ENCODE measurements around the gene PLXNA4. TPM values are rescaled to one million over a fixed set of nuclear protein-coding genes. Genes with fewer than 3 reads are reported as not detected.

PLXNA4 gene
- total RNA-seq, 1 donor from 2014 or later: 0.13 TPM

DNA sequence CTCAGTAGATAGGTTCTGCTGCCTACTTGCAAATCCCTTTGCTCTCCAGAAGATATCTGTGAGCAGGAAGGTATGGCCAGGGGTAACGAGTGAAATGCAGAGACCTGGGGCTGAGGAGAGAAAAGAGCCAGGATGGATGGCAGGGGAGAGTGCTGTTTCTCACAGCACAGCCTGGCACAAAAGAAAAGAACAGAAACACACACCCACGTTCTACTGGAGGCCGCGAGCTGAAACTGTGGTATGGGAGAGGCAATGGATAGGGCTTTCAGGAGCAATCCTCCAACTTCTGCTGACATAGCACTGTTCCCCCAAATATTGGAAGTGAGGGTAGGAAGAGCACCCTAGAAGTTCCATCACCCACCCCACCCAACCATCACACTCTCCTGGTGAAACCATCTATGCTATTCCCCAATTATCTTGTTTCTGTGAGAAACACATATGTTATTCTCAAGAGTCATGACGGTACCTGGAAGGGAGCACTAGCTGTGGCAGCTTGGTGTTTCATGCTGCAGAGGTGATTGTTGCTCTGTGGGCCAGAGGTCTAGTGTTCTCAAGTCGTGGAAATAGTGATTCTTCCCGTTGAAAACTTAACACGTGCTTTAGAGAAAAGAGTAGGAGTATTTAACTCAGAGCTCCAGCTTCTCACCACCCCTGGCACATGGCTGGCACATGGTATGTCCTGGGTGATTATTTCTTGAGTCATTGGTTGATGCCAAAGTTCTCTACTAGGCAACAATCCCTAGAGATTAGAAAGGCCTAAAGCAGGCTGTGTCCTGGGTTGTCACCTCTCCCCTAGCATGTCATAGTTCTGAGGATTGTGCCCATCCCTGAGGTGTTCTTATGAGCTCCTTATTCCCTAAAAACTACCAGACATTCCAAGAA, 198.3 kb downstream of the PLXNA4 start:
- Mint-ChIP-seq H3K4me1 (ENCODE audit: low read depth) (no peaks in the 10 kb centered on the region), H3K4me3 (no peak overlapping the region), H3K27ac (no peak overlapping the region), H3K36me3 (ENCODE audit: low read depth) (no peaks in the 10 kb centered on the region), H3K27me3 (ENCODE audit: insufficient read depth) (peaks cover 40% of the 10 kb centered on the region), H3K9me3 (no peaks in the 10 kb centered on the region)
- intact Hi-C loops (cut with micrococcal nuclease): no loop called here
- DNase-seq (ENCODE audit: low spot score): no peak

DNA sequence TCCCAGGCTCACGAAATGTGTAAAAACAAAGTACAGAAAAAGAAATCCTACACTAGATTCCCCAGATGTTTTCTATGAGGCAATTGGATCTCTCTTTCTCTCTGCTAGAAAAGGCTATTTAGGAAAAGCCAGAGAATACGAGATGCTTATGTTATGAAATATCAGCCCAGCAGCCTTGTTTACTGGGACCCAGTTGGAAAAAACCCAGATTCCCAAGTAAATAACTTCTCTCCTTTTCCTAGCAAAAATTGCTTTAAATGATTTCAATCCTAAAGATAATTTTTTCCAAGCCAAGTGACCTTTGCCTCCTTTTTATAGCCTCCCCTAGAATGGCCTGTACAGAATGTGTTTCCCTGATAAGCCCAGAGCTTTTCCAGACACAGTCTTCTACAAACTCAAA, 199.3 kb downstream of the PLXNA4 start:
- no peaks in the 10 kb centered on the region for H3K36me3 Mint-ChIP-seq (ENCODE audit: low read depth)
- H3K27me3 Mint-ChIP-seq (ENCODE audit: insufficient read depth): peaks cover 35% of the 10 kb centered on the region
- no peak for DNase-seq (ENCODE audit: low spot score)
- H3K9me3 Mint-ChIP-seq: no peaks in the 10 kb centered on the region
- intact Hi-C loops (cut with micrococcal nuclease): no loop called here
- H3K4me3 Mint-ChIP-seq: no peak overlapping the region
- H3K4me1 Mint-ChIP-seq (ENCODE audit: low read depth): no peaks in the 10 kb centered on the region
- H3K27ac Mint-ChIP-seq: no peak overlapping the region

GRCh38 chr7:132376361-132377013, 199.8 kb downstream of the PLXNA4 start:
- Mint-ChIP-seq H3K36me3 (ENCODE audit: low read depth) (no peaks in the 10 kb centered on the region), H3K27ac (no peak overlapping the region), H3K9me3 (no peaks in the 10 kb centered on the region), H3K4me3 (no peak overlapping the region), H3K27me3 (ENCODE audit: insufficient read depth) (peaks cover 30% of the 10 kb centered on the region), H3K4me1 (ENCODE audit: low read depth) (no peaks in the 10 kb centered on the region)
- DNase-seq (ENCODE audit: low spot score): no peak
- intact Hi-C loops (cut with micrococcal nuclease): no loop called here

DNA sequence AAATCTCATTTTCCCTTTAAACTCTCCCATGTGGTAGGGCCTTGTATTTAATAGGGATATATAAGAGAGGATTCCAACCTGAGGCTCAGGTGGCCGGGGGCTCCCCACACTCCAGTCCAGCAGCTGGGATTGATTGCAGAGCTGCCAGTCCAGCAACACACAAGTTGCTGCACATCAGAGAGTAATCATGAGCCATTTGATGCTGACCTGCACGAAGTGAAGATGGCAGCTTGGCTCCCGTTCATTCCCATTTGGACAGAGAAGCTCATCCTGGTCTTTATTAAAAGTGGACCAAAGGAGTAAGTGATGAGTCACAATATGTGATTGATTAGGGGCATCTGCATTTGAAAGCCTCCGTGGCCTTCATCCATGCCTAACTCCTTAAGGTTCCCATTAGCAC, 202.4 kb downstream of the PLXNA4 start:
- DNase-seq (ENCODE audit: low spot score): no peak
- H3K27me3 Mint-ChIP-seq (ENCODE audit: insufficient read depth): peaks cover 20% of the 10 kb centered on the region
- no peak overlapping the region for H3K4me3 Mint-ChIP-seq
- intact Hi-C loops (cut with micrococcal nuclease): no loop called here
- H3K4me1 Mint-ChIP-seq (ENCODE audit: low read depth): no peaks in the 10 kb centered on the region
- H3K9me3 Mint-ChIP-seq: no peaks in the 10 kb centered on the region
- H3K27ac Mint-ChIP-seq: no peak overlapping the region
- H3K36me3 Mint-ChIP-seq (ENCODE audit: low read depth): no peaks in the 10 kb centered on the region

- intact Hi-C loops (cut with micrococcal nuclease): no loop called here
These were observed 203.2 kb downstream of the PLXNA4 start for GRCh38 chr7:132373041-132373440.

DNA sequence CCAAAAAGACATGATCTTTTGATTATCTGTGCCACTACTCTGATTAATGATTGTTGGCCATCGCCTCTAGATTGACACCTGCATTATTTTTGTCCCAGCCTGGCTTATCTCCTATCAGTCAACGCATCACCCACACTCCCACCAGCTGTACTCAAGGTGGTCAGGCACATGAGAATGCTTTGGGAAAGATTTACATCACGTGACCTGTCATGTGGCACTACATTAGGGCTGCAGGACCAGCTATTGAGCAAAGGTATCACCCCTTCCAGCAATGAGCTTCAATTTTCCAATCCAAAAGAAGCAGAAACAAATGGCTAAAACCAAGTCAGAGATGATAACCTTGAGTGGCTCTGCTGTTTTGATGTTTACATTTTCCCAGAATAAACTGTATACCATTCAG, 204.3 kb downstream of the PLXNA4 start:
- Mint-ChIP-seq H3K9me3 (no peaks in the 10 kb centered on the region), H3K36me3 (ENCODE audit: low read depth) (no peaks in the 10 kb centered on the region), H3K27ac (no peak overlapping the region), H3K27me3 (ENCODE audit: insufficient read depth) (peaks cover 11% of the 10 kb centered on the region), H3K4me1 (ENCODE audit: low read depth) (no peaks in the 10 kb centered on the region), H3K4me3 (no peak overlapping the region)
- intact Hi-C loops (cut with micrococcal nuclease): no loop called here
- no peak for DNase-seq (ENCODE audit: low spot score)

More at GRCh38 chr7:132373041-132373440, 203.2 kb downstream of the PLXNA4 start:
- no peak for DNase-seq (ENCODE audit: low spot score)
- H3K9me3 Mint-ChIP-seq: no peaks in the 10 kb centered on the region
- no peaks in the 10 kb centered on the region for H3K36me3 Mint-ChIP-seq (ENCODE audit: low read depth)
- H3K4me3 Mint-ChIP-seq: no peak overlapping the region
- H3K4me1 Mint-ChIP-seq (ENCODE audit: low read depth): no peaks in the 10 kb centered on the region
- H3K27ac Mint-ChIP-seq: no peak overlapping the region
- H3K27me3 Mint-ChIP-seq (ENCODE audit: insufficient read depth): peaks cover 15% of the 10 kb centered on the region

- intact Hi-C loops (cut with micrococcal nuclease): no loop called here
- Mint-ChIP-seq H3K9me3 (no peaks in the 10 kb centered on the region), H3K27me3 (ENCODE audit: insufficient read depth) (peaks cover 7% of the 10 kb centered on the region), H3K36me3 (ENCODE audit: low read depth) (no peaks in the 10 kb centered on the region), H3K27ac (no peak overlapping the region), H3K4me3 (no peak overlapping the region), H3K4me1 (ENCODE audit: low read depth) (no peaks in the 10 kb centered on the region)
- DNase-seq (ENCODE audit: low spot score): no peak
These were observed 207.9 kb downstream of the PLXNA4 start for GRCh38 chr7:132368246-132368900.

DNA sequence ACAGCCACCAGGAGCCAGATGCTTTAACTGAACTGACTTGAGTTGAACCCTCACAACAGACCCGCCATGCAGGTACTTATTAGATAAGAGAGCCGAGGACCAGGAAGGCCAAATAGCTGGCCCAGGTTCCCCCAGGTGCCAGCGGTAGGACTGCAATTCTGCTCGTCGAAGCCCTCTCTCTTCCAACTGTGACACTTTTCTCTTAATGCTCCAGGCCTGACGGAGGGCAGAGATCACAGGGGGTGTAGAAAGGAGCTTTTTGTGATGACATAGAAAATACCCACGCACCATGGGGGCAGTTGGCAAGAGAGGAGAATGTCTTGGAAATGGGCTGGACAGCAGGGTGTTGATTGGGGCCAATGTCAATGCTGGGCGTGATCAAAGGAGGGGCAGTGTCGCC, 208.5 kb downstream of the PLXNA4 start:
- Mint-ChIP-seq H3K36me3 (ENCODE audit: low read depth) (no peaks in the 10 kb centered on the region), H3K4me1 (ENCODE audit: low read depth) (no peaks in the 10 kb centered on the region), H3K27me3 (ENCODE audit: insufficient read depth) (peaks cover 7% of the 10 kb centered on the region), H3K4me3 (no peak overlapping the region), H3K27ac (no peak overlapping the region), H3K9me3 (no peaks in the 10 kb centered on the region)
- DNase-seq (ENCODE audit: low spot score): no peak
- intact Hi-C loops (cut with micrococcal nuclease): no loop called here

DNA sequence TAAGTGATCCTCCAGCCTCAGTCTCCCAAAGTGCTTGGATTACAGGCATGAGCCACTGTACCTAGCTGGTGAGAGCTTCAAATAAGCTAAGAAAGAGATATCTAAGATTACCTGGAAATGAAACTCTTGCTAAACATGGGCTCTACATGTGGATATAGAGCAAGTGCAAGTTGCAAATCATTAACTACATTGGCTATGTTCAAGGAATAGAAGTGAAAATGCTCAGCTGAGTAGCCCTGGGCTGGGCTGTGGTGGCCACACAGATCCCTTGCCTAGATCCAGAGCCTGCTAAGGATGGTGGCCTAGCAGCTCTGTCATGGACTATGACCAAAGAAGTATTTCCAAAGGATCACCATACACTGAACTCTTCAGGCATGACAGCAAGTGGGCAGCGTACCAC, 209.3 kb downstream of the PLXNA4 start:
- intact Hi-C loops (cut with micrococcal nuclease): no loop called here
- Mint-ChIP-seq H3K36me3 (ENCODE audit: low read depth) (no peaks in the 10 kb centered on the region), H3K4me3 (no peak overlapping the region), H3K4me1 (ENCODE audit: low read depth) (no peaks in the 10 kb centered on the region), H3K27ac (no peak overlapping the region), H3K9me3 (no peaks in the 10 kb centered on the region), H3K27me3 (ENCODE audit: insufficient read depth) (peaks cover 7% of the 10 kb centered on the region)
- no peak for DNase-seq (ENCODE audit: low spot score)

GRCh38 chr7:132364226-132364625, 212.0 kb downstream of the PLXNA4 start:
- no peaks in the 10 kb centered on the region for H3K9me3 Mint-ChIP-seq

GRCh38 chr7:132362059-132362458, 214.2 kb downstream of the PLXNA4 start:
- no peaks in the 10 kb centered on the region for H3K36me3 Mint-ChIP-seq (ENCODE audit: low read depth)
- H3K9me3 Mint-ChIP-seq: no peaks in the 10 kb centered on the region
- no peaks in the 10 kb centered on the region for H3K4me1 Mint-ChIP-seq (ENCODE audit: low read depth)
- no peak overlapping the region for H3K27ac Mint-ChIP-seq
- H3K4me3 Mint-ChIP-seq: no peak overlapping the region
- peaks cover 14% of the 10 kb centered on the region for H3K27me3 Mint-ChIP-seq (ENCODE audit: insufficient read depth)
- intact Hi-C loops (cut with micrococcal nuclease): no loop called here
- DNase-seq (ENCODE audit: low spot score): no peak

More at GRCh38 chr7:132364226-132364625, 212.0 kb downstream of the PLXNA4 start:
- intact Hi-C loops (cut with micrococcal nuclease): no loop called here
- DNase-seq (ENCODE audit: low spot score): no peak
- Mint-ChIP-seq H3K27ac (no peak overlapping the region), H3K36me3 (ENCODE audit: low read depth) (no peaks in the 10 kb centered on the region), H3K27me3 (ENCODE audit: insufficient read depth) (peaks cover 11% of the 10 kb centered on the region), H3K4me1 (ENCODE audit: low read depth) (no peaks in the 10 kb centered on the region), H3K4me3 (no peak overlapping the region)

DNA sequence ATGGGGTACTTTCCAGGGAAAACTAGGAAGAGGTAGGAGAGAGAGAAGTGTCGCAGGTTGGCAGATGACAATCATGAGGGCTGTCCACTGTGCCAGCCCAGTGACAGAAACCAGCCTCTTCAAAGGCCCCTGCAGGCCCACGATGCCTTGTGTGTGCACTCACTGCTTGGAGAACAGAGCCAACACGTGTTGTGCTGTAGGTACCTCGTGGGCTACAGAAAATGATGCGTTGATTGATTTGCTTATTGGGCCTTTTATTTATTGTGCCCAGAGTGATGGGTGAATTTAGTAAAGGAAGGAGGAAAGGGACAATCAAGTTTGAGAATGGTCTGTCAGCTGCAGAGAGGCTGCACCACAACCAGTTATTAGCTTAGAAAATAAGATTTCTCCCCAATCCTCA, 215.1 kb downstream of the PLXNA4 start:
- H3K4me3 Mint-ChIP-seq: no peak overlapping the region
- intact Hi-C loops (cut with micrococcal nuclease): no loop called here
- peaks cover 20% of the 10 kb centered on the region for H3K27me3 Mint-ChIP-seq (ENCODE audit: insufficient read depth)
- H3K9me3 Mint-ChIP-seq: no peaks in the 10 kb centered on the region
- no peaks in the 10 kb centered on the region for H3K4me1 Mint-ChIP-seq (ENCODE audit: low read depth)
- H3K27ac Mint-ChIP-seq: no peak overlapping the region
- DNase-seq (ENCODE audit: low spot score): no peak
- no peaks in the 10 kb centered on the region for H3K36me3 Mint-ChIP-seq (ENCODE audit: low read depth)

DNA sequence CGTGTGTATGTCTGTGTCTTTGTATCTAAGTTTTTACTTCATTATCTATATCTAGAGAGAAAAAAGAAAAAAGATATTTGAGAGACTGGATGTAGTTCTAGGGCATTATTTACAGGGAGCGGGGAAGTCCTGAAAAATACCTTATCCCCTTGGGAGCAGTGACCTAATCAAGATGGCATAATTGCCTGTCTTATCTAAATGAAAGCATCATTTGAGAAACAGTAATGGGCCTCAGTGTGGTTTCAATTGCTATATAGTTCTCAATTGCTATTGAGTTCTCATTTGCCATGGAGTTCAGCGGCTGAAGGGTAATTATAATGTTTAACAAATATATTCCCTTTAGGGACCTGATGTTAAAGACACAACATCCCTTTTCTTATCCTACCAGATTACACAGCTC, 216.5 kb downstream of the PLXNA4 start:
- H3K4me1 Mint-ChIP-seq (ENCODE audit: low read depth): no peaks in the 10 kb centered on the region
- no peak for DNase-seq (ENCODE audit: low spot score)
- intact Hi-C loops (cut with micrococcal nuclease): no loop called here

More for the DNA sequence above, 216.5 kb downstream of the PLXNA4 start:
- no peak overlapping the region for H3K4me3 Mint-ChIP-seq
- H3K27me3 Mint-ChIP-seq (ENCODE audit: insufficient read depth): peaks cover 29% of the 10 kb centered on the region
- H3K36me3 Mint-ChIP-seq (ENCODE audit: low read depth): no peaks in the 10 kb centered on the region
- no peaks in the 10 kb centered on the region for H3K9me3 Mint-ChIP-seq
- no peak overlapping the region for H3K27ac Mint-ChIP-seq

Measured in activated T-helper 1 cell treated with anti-CD3 and anti-CD28 coated beads, Interleukin-12 subunit alpha, Interleukin-12 subunit beta, Interleukin-2, Interleukin-4 antibody, amounts not matched to agents 30 ng/mL and 10 ng/mL and 1 ng/mL, durations not matched to agents 14 hours and 24 hours and 36 hours (primary cell).